Activated CD4-positive, alpha-beta memory T cell treated with anti-CD3 and anti-CD28 coated beads for 36 hours (primary cell): ENCODE data around the gene KNSTRN. TPM values are rescaled to one million over a fixed set of nuclear protein-coding genes. Genes with fewer than 3 reads are reported as not detected.

Source experiments
- CTCF ChIA-PET: fragments of 350-600 bp; sonication (Branson Sonifier 250); formaldehyde crosslinking; loops from one replicate; lab custom pipeline; 2021; ENCODE audit warnings: antibody characterized with exemption, inconsistent platforms; lab: Charles Lee
- POLR2A ChIA-PET: fragments of 350-600 bp; sonication (Branson Sonifier 250); formaldehyde crosslinking; loops from one replicate; lab custom pipeline; 2021; ENCODE audit warnings: antibody characterized with exemption; lab: Charles Lee
- DNase-seq: peaks from one replicate; pipeline ENCODE4 v3.0.0-alpha.2; 2020
- H3K27ac Mint-ChIP-seq: one replicate; pipeline ENCODE4 v1.8.0; 2021; ENCODE audit warnings: mixed read lengths
- H3K27me3 Mint-ChIP-seq: one replicate; pipeline ENCODE4 v1.8.0; 2021; ENCODE audit warnings: mixed read lengths
- H3K36me3 Mint-ChIP-seq: one replicate; pipeline ENCODE4 v1.8.0; 2021; ENCODE audit warnings: mixed read lengths
- H3K4me1 Mint-ChIP-seq: one replicate; pipeline ENCODE4 v1.8.0; 2021; ENCODE audit warnings: low read depth, mixed read lengths
- H3K4me3 Mint-ChIP-seq: one replicate; pipeline ENCODE4 v1.8.0; 2021; ENCODE audit warnings: mild to moderate bottlenecking, mixed read lengths
- H3K9me3 Mint-ChIP-seq: one replicate; pipeline ENCODE4 v1.8.0; 2021; ENCODE audit warnings: mixed read lengths
- intact Hi-C: fragments of 100-400 bp; cut with micrococcal nuclease; formaldehyde crosslinking; loops from one replicate; pipeline ENCODE4 v1.15.1; 2023
- total RNA-seq, 2 experiments: library from RNA; stranded (reverse); gene quantifications; one replicate each; pipeline ENCODE4 v1.2.3, GENCODE V29; 2021

Gene KNSTRN
- total RNA-seq = 10 to 100 TPM; 59.8 to 61.5 TPM

GRCh38 chr15:40382580-40383456 is at the start of gene KNSTRN:
Gene KNSTRN, plus strand, starts transcription at chr15:40382721. Its CDS starts 115 bp downstream, at chr15:40382836.
- peaks cover 14% of the 10 kb centered on the region for H3K4me1 Mint-ChIP-seq
- H3K27ac Mint-ChIP-seq = peak within 1 kb of the TSS; percentile 34
- ChIA-PET CTCF (interaction anchor here (0.6 to 3.7 kb wide), 5 partner anchors 15 to 108 kb away, joined by 3 to 22 read pairs (median 9); no protein-coding TSS in a partner anchor), POLR2A (interaction anchor here (0.9 to 1.8 kb wide), 3 partner anchors 15 to 59 kb away, joined by 3 to 4 read pairs (median 3); no protein-coding TSS in a partner anchor)
- H3K9me3 Mint-ChIP-seq = no peaks in the 10 kb centered on the region
- peak; percentile 95 for DNase-seq
- H3K4me3 Mint-ChIP-seq = peak within 1 kb of the TSS; percentile 87
- no peaks in the 10 kb centered on the region for H3K27me3 Mint-ChIP-seq
- intact Hi-C loops = loop anchor here (1.0 to 2.0 kb wide), 2 partner anchors 16 to 22 kb away; partner anchors contain the start of gene IVD
- peaks cover 22% of the 10 kb centered on the region for H3K36me3 Mint-ChIP-seq

- Mint-ChIP-seq H3K4me3 (no peak overlapping the region), H3K27ac (peak overlapping the region; percentile 7), H3K9me3 (no peaks in the 10 kb centered on the region), H3K27me3 (no peaks in the 10 kb centered on the region), H3K4me1 (peaks cover 11% of the 10 kb centered on the region), H3K36me3 (no peaks in the 10 kb centered on the region)
- ChIA-PET CTCF (interaction anchor here (1.0 to 10.6 kb wide), 7 partner anchors 10 to 88 kb away, joined by 3 to 248 read pairs (median 8); partner anchors contain the start of genes INAFM2 and PLCB2), POLR2A (interaction anchor here (0.7 kb wide), 1 partner anchor 11 kb away, joined by 3 read pairs; no protein-coding TSS in a partner anchor)
- intact Hi-C loops = no loop called here
- DNase-seq = peak; percentile 49
These were observed 48.5 kb upstream of the KNSTRN start for GRCh38 chr15:40333922-40334492.

GRCh38 chr15:40334541-40334940 is 48.0 kb upstream of the KNSTRN start:
- Mint-ChIP-seq H3K4me1 (peaks cover 11% of the 10 kb centered on the region), H3K36me3 (no peaks in the 10 kb centered on the region), H3K4me3 (no peak overlapping the region), H3K27me3 (no peaks in the 10 kb centered on the region), H3K9me3 (no peaks in the 10 kb centered on the region), H3K27ac (no peak overlapping the region)
- ChIA-PET POLR2A (interaction anchor here (0.7 kb wide), 1 partner anchor 12 kb away, joined by 3 read pairs; no protein-coding TSS in a partner anchor), CTCF (interaction anchor here (1.0 to 12.8 kb wide), 9 partner anchors 9 to 89 kb away, joined by 3 to 248 read pairs (median 19); partner anchors contain the start of genes INAFM2 and PLCB2)
- no peak for DNase-seq
- intact Hi-C loops = no loop called here

GRCh38 chr15:40334941-40335795 is 47.4 kb upstream of the KNSTRN start:
- CTCF ChIA-PET = interaction anchor here (1.3 to 12.8 kb wide), 10 partner anchors 8 to 88 kb away, joined by 3 to 248 read pairs (median 24); partner anchors contain the start of genes INAFM2 and PLCB2
- POLR2A ChIA-PET = interaction anchor here (0.6 kb wide), 1 partner anchor 28 kb away, joined by 3 read pairs; the partner anchor contains the start of gene PLCB2

GRCh38 chr15:40335938-40336743 is 46.4 kb upstream of the KNSTRN start:
- H3K36me3 Mint-ChIP-seq = no peaks in the 10 kb centered on the region
- intact Hi-C loops = no loop called here
- ChIA-PET CTCF (interaction anchor here (1.2 to 12.8 kb wide), 19 partner anchors 8 to 134 kb away, joined by 3 to 248 read pairs (median 19); partner anchors contain the start of genes CHST14, DISP2, INAFM2 and PHGR1), POLR2A (interaction anchor here (0.6 kb wide), 1 partner anchor 28 kb away, joined by 3 read pairs; the partner anchor contains the start of gene PLCB2)
- H3K9me3 Mint-ChIP-seq = no peaks in the 10 kb centered on the region
- H3K27ac Mint-ChIP-seq = no peak overlapping the region
- H3K27me3 Mint-ChIP-seq = no peaks in the 10 kb centered on the region
- DNase-seq = no peak
- no peak overlapping the region for H3K4me3 Mint-ChIP-seq
- H3K4me1 Mint-ChIP-seq = peaks cover 11% of the 10 kb centered on the region

More at GRCh38 chr15:40334941-40335795, 47.4 kb upstream of the KNSTRN start:
- no peak for DNase-seq
- no peaks in the 10 kb centered on the region for H3K36me3 Mint-ChIP-seq
- no peak overlapping the region for H3K4me3 Mint-ChIP-seq
- no peaks in the 10 kb centered on the region for H3K27me3 Mint-ChIP-seq
- H3K4me1 Mint-ChIP-seq = peaks cover 11% of the 10 kb centered on the region
- no peak overlapping the region for H3K27ac Mint-ChIP-seq
- intact Hi-C loops = no loop called here
- H3K9me3 Mint-ChIP-seq = no peaks in the 10 kb centered on the region

GRCh38 chr15:40336744-40337122 is 45.8 kb upstream of the KNSTRN start:
- Mint-ChIP-seq H3K4me1 (peaks cover 11% of the 10 kb centered on the region), H3K4me3 (no peak overlapping the region), H3K27me3 (no peaks in the 10 kb centered on the region), H3K36me3 (no peaks in the 10 kb centered on the region), H3K9me3 (no peaks in the 10 kb centered on the region), H3K27ac (no peak overlapping the region)
- POLR2A ChIA-PET = no interaction called here
- peak; percentile 26 for DNase-seq
- intact Hi-C loops = no loop called here
- CTCF ChIA-PET = interaction anchor here (1.2 to 12.8 kb wide), 22 partner anchors 10 to 401 kb away, joined by 3 to 248 read pairs (median 14); partner anchors contain the start of genes ANKRD63, CHST14, DISP2 and INAFM2

- Mint-ChIP-seq H3K27me3 (no peaks in the 10 kb centered on the region), H3K27ac (no peak overlapping the region), H3K4me1 (peaks cover 11% of the 10 kb centered on the region), H3K9me3 (no peaks in the 10 kb centered on the region), H3K36me3 (no peaks in the 10 kb centered on the region), H3K4me3 (no peak overlapping the region)
- ChIA-PET CTCF (interaction anchor here (0.5 to 12.8 kb wide), 42 partner anchors 10 to 483 kb away, joined by 3 to 248 read pairs (median 5); partner anchors contain the start of genes ANKRD63, CHST14, DISP2 and INAFM2), POLR2A (interaction anchor here (2.1 kb wide), 1 partner anchor 10 kb away, joined by 5 read pairs; no protein-coding TSS in a partner anchor)
- intact Hi-C loops = no loop called here
- DNase-seq = no peak
These were observed 44.9 kb upstream of the KNSTRN start for GRCh38 chr15:40337597-40337996.

- peak overlapping the region; percentile 5 for H3K27ac Mint-ChIP-seq
- intact Hi-C loops = loop anchor here (1.0 kb wide), 2 partner anchors 17 to 59 kb away; no protein-coding TSS in a partner anchor
- no peaks in the 10 kb centered on the region for H3K27me3 Mint-ChIP-seq
- peak; percentile 84 for DNase-seq
- H3K4me3 Mint-ChIP-seq = peak overlapping the region; percentile 26
- peaks cover 11% of the 10 kb centered on the region for H3K4me1 Mint-ChIP-seq
- ChIA-PET CTCF (interaction anchor here (0.5 to 12.8 kb wide), 43 partner anchors 9 to 483 kb away, joined by 3 to 248 read pairs (median 5); partner anchors contain the start of genes ANKRD63, DISP2, INAFM2 and IVD), POLR2A (interaction anchor here (2.1 kb wide), 1 partner anchor 11 kb away, joined by 5 read pairs; no protein-coding TSS in a partner anchor)
- no peaks in the 10 kb centered on the region for H3K36me3 Mint-ChIP-seq
- no peaks in the 10 kb centered on the region for H3K9me3 Mint-ChIP-seq
These were observed 44.4 kb upstream of the KNSTRN start for GRCh38 chr15:40338041-40338657.

- no peak overlapping the region for H3K4me3 Mint-ChIP-seq
- ChIA-PET CTCF (interaction anchor here (0.7 to 12.8 kb wide), 28 partner anchors 8 to 292 kb away, joined by 3 to 248 read pairs (median 13); partner anchors contain the start of genes ANKRD63, DISP2, INAFM2 and IVD), POLR2A (interaction anchor here (0.6 to 2.1 kb wide), 2 partner anchors 12 to 1655 kb away, joined by 3 to 5 read pairs; no protein-coding TSS in a partner anchor)
- no peak for DNase-seq
- intact Hi-C loops = loop anchor here (1.0 kb wide), 2 partner anchors 18 to 60 kb away; no protein-coding TSS in a partner anchor
- H3K36me3 Mint-ChIP-seq = no peaks in the 10 kb centered on the region
- H3K27me3 Mint-ChIP-seq = no peaks in the 10 kb centered on the region
- no peaks in the 10 kb centered on the region for H3K9me3 Mint-ChIP-seq
- peaks cover 5% of the 10 kb centered on the region for H3K4me1 Mint-ChIP-seq
- no peak overlapping the region for H3K27ac Mint-ChIP-seq
These were observed 43.5 kb upstream of the KNSTRN start for GRCh38 chr15:40338921-40339620.
